PC-3 (cell line): ENCODE measurements around the gene PPY.

Experiments
- EZH2 ChIP-seq: fragments of 300-600 bp; sonication (generic); IDR thresholded peaks from one replicate; pipeline ENCODE4 v1.6.1; 2017; ENCODE audit warnings: antibody characterized with exemption, mild to moderate bottlenecking, low read length; ENCODE audit not compliant: unreplicated experiment
- EZH2phosphoT487 ChIP-seq: fragments of 300-600 bp; sonication (generic); IDR thresholded peaks from 2 replicates; pipeline ENCODE4 v1.6.1; 2018; ENCODE audit warnings: mild to moderate bottlenecking, antibody characterized with exemption, low read length, borderline replicate concordance
- TF ChIP-seq, protein P1 (sequence below): fragments of 300-600 bp; sonication (generic); conservative IDR thresholded peaks from 2 replicates; pipeline ENCODE4 v1.5.1; 2017; ENCODE audit warnings: antibody characterized with exemption, low read depth, mild to moderate bottlenecking, low read length

DNA sequence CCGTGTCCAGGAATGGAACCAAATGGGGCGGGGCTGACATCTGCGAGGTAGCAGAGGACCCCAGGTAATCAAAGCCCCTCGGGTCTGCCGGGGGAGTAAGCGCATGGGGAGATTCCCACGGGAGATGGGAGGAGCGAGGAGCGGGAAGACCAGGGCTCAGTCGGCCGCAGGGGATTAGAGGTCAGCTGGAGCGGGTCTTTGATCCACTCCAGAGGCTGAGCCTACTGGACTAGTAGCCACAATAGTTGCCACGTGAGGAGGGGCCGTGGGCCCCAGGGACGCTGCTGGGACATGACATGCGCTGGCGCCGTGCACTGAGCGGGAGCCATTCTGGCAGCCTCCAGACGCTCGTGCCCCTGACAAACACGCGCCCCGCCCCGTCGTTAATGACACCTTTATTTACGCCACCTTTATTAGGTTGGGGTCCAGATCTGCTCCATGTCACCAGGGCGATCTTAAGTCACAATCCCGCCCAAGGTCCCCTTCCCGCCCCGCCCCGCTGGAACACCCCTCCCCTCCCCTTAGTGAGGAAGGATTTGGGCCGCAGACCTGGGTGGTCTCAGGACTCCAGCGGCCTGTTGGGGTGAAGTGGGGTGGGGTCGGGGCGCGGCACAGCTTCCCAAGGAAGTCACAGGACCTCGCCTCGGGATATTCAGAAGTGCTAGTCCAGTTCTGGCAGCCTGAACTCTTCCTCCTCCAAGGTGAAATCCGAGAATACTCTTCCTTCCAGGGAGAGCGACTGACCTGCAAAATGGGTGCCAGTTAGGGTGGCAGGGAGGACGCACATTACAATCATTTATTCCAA lies 15.0 kb downstream of the PPY start:
- TF ChIP-seq, protein P1, sequence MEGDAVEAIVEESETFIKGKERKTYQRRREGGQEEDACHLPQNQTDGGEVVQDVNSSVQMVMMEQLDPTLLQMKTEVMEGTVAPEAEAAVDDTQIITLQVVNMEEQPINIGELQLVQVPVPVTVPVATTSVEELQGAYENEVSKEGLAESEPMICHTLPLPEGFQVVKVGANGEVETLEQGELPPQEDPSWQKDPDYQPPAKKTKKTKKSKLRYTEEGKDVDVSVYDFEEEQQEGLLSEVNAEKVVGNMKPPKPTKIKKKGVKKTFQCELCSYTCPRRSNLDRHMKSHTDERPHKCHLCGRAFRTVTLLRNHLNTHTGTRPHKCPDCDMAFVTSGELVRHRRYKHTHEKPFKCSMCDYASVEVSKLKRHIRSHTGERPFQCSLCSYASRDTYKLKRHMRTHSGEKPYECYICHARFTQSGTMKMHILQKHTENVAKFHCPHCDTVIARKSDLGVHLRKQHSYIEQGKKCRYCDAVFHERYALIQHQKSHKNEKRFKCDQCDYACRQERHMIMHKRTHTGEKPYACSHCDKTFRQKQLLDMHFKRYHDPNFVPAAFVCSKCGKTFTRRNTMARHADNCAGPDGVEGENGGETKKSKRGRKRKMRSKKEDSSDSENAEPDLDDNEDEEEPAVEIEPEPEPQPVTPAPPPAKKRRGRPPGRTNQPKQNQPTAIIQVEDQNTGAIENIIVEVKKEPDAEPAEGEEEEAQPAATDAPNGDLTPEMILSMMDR, result no peak
- TF ChIP-seq EZH2 (no peak), EZH2phosphoT487 (no peak)
